Measurements from ENCODE around the gene DIAPH1.
A peak's percentile ranks its signal among the peaks of the same experiment; 100 is the strongest.

DIAPH1 gene

GRCh38 chr5:141477044-141477575 lies 141.7 kb downstream of the DIAPH1 start:
- DNase-seq, result no peak

DNA sequence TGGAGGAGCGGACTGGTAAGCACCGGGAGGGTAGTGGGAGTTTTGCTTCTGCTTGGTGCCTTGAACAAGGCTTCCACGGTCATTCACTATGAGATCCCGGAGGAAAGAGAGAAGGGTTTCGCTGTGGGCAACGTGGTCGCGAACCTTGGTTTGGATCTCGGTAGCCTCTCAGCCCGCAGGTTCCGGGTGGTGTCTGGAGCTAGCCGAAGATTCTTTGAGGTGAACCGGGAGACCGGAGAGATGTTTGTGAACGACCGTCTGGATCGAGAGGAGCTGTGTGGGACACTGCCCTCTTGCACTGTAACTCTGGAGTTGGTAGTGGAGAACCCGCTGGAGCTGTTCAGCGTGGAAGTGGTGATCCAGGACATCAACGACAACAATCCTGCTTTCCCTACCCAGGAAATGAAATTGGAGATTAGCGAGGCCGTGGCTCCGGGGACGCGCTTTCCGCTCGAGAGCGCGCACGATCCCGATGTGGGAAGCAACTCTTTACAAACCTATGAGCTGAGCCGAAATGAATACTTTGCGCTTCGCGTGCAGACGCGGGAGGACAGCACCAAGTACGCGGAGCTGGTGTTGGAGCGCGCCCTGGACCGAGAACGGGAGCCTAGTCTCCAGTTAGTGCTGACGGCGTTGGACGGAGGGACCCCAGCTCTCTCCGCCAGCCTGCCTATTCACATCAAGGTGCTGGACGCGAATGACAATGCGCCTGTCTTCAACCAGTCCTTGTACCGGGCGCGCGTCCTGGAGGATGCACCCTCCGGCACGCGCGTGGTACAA lies 142.5 kb downstream of the DIAPH1 start:
- DNase-seq, result peak; percentile 42

DNA sequence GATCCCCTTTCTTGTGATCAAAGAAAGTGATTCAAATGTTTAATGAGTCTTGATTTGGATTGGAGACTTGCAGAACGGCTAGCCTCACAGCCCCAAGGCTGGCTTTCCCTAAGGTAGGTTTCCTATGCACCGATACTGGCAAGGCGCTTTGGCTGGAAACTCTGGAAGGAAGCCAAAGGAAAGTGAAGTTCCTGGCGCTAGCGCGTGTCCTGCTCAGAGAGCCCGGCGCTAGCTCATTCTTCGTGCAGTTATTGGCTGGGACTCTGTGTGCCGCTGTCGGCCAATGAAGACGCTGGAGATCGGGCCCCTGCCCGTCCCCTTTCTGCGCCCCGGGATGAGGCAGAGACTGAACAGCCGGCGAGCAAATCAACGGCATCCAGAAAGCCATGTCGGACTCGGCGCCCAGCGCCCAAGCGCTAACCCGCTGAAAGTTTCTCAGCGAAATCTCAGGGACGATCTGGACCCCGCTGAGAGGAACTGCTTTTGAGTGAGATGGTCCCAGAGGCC lies 143.1 kb downstream of the DIAPH1 start, which contains the start of gene PCDHGC3:
Gene PCDHGC3 (plus strand): TSS at position 342 of the 507 bp plus-strand sequence. CDS start 151 bp downstream, at position 493.
- peak; percentile 70 for DNase-seq

- no peak for DNase-seq
Measured at GRCh38 chr5:141465351-141465750, 153.4 kb downstream of the DIAPH1 start.
